Measurements from ENCODE around the gene CMTM7. TPM values are rescaled to one million over a fixed set of nuclear protein-coding genes. Genes with fewer than 3 reads are reported as not detected.

Gene CMTM7
- total RNA-seq, 1 experiment from 2014 or later = 131 TPM

GRCh38 chr3:32455609-32456428 lies 64.2 kb downstream of the CMTM7 start:
- Mint-ChIP-seq H3K36me3 (ENCODE audit: insufficient read depth, unreplicated experiment) (peaks cover 58% of the 10 kb centered on the region), H3K4me3 (ENCODE audit: low read depth, unreplicated experiment) (no peak overlapping the region), H3K27ac (ENCODE audit: unreplicated experiment) (peak overlapping the region; percentile 68), H3K9me3 (ENCODE audit: low read depth, unreplicated experiment) (no peaks in the 10 kb centered on the region), H3K27me3 (ENCODE audit: unreplicated experiment) (no peaks in the 10 kb centered on the region), H3K4me1 (ENCODE audit: low read depth, unreplicated experiment) (peaks cover 9% of the 10 kb centered on the region)
- CTCF ChIA-PET = interaction anchor here (0.6 kb wide), 1 partner anchor 207 kb away, joined by 4 read pairs; no protein-coding TSS in a partner anchor
- no peak for TF ChIP-seq CTCF (IDR thresholded peaks at IDR 0.05; ENCODE audit: unreplicated experiment)
- intact Hi-C loops (cut with micrococcal nuclease; ENCODE audit: unreplicated experiment) = no loop called here
- BruUV-seq (replicated peaks) = no TSS peak
- no peak for DNase-seq

- CTCF ChIA-PET = interaction anchor here (0.6 kb wide), 1 partner anchor 206 kb away, joined by 4 read pairs; no protein-coding TSS in a partner anchor
- TF ChIP-seq CTCF (IDR thresholded peaks at IDR 0.05; ENCODE audit: unreplicated experiment) = no peak
- no TSS peak for BruUV-seq (replicated peaks)
- peak overlapping the region; percentile 68 for H3K27ac Mint-ChIP-seq (ENCODE audit: unreplicated experiment)
- intact Hi-C loops (cut with micrococcal nuclease; ENCODE audit: unreplicated experiment) = no loop called here
- no peaks in the 10 kb centered on the region for H3K9me3 Mint-ChIP-seq (ENCODE audit: low read depth, unreplicated experiment)
- H3K4me1 Mint-ChIP-seq (ENCODE audit: low read depth, unreplicated experiment) = peaks cover 7% of the 10 kb centered on the region
- H3K36me3 Mint-ChIP-seq (ENCODE audit: insufficient read depth, unreplicated experiment) = peaks cover 57% of the 10 kb centered on the region
- H3K4me3 Mint-ChIP-seq (ENCODE audit: low read depth, unreplicated experiment) = no peak overlapping the region
- no peak for DNase-seq
- no peaks in the 10 kb centered on the region for H3K27me3 Mint-ChIP-seq (ENCODE audit: unreplicated experiment)
These were observed 64.9 kb downstream of the CMTM7 start for GRCh38 chr3:32456429-32457130.

GRCh38 chr3:32457971-32458471 lies 66.4 kb downstream of the CMTM7 start:
- Mint-ChIP-seq H3K9me3 (ENCODE audit: low read depth, unreplicated experiment) (no peaks in the 10 kb centered on the region), H3K4me1 (ENCODE audit: low read depth, unreplicated experiment) (peaks cover 7% of the 10 kb centered on the region), H3K27me3 (ENCODE audit: unreplicated experiment) (no peaks in the 10 kb centered on the region), H3K36me3 (ENCODE audit: insufficient read depth, unreplicated experiment) (peaks cover 46% of the 10 kb centered on the region), H3K27ac (ENCODE audit: unreplicated experiment) (peak overlapping the region; percentile 64), H3K4me3 (ENCODE audit: low read depth, unreplicated experiment) (no peak overlapping the region)
- DNase-seq = no peak
- TF ChIP-seq CTCF (IDR thresholded peaks at IDR 0.05; ENCODE audit: unreplicated experiment) = no peak
- intact Hi-C loops (cut with micrococcal nuclease; ENCODE audit: unreplicated experiment) = no loop called here
- no TSS peak for BruUV-seq (replicated peaks)
- CTCF ChIA-PET = interaction anchor here (0.7 kb wide), 1 partner anchor 655 kb away, joined by 3 read pairs; no protein-coding TSS in a partner anchor

GRCh38 chr3:32459450-32459849 lies 67.8 kb downstream of the CMTM7 start:
- no peak for TF ChIP-seq CTCF (IDR thresholded peaks at IDR 0.05; ENCODE audit: unreplicated experiment)
- Mint-ChIP-seq H3K27ac (ENCODE audit: unreplicated experiment) (no peak overlapping the region), H3K4me1 (ENCODE audit: low read depth, unreplicated experiment) (peaks cover 7% of the 10 kb centered on the region), H3K27me3 (ENCODE audit: unreplicated experiment) (no peaks in the 10 kb centered on the region), H3K4me3 (ENCODE audit: low read depth, unreplicated experiment) (no peak overlapping the region), H3K36me3 (ENCODE audit: insufficient read depth, unreplicated experiment) (peaks cover 33% of the 10 kb centered on the region), H3K9me3 (ENCODE audit: low read depth, unreplicated experiment) (no peaks in the 10 kb centered on the region)
- CTCF ChIA-PET = interaction anchor here (0.6 kb wide), 1 partner anchor 39 kb away, joined by 3 read pairs; no protein-coding TSS in a partner anchor
- BruUV-seq (replicated peaks) = no TSS peak
- intact Hi-C loops (cut with micrococcal nuclease; ENCODE audit: unreplicated experiment) = no loop called here
- no peak for DNase-seq
